Immature natural killer cell (primary cell): ENCODE data around the gene SLC46A2. TPM values are rescaled to one million over a fixed set of nuclear protein-coding genes. Genes with fewer than 3 reads are reported as not detected.

ENCODE experiments used
- polyA plus RNA-seq, 3 donors: library from polyadenylated mRNA; unstranded; fragments of 300-500 nt; fragmentation: Illumina TruSeq; gene quantifications; one replicate each; pipeline ENCODE4 v1.2.3, GENCODE V29; 2021

Gene SLC46A2
- polyA plus RNA-seq, 3 donors from 2014 or later: 0.13 to 0.96 (median 0.16) TPM

Other genes starting within 250 kb of the SLC46A2 start
- 10 to 100 TPM; 27.9 to 39.6 (median 34.3) TPM for gene INIP, start 172.8 kb downstream of the SLC46A2 start, polyA plus RNA-seq
- 1 to 10 TPM; 1.1 to 3.1 (median 2.1) TPM for gene SNX30, start 140.1 kb downstream of the SLC46A2 start, polyA plus RNA-seq
- 1 to 10 TPM in 1 of 3 donors, under 1 TPM in 1, not detected in 1; 0.64 to 1.1 TPM for gene ZNF883, start 121.3 kb upstream of the SLC46A2 start, polyA plus RNA-seq
- 1 to 10 TPM in 1 of 3 donors, under 1 TPM in 2; 0.17 to 1.5 (median 0.80) TPM for gene ZFP37, start 165.8 kb upstream of the SLC46A2 start, polyA plus RNA-seq